PC-9 (cell line): Measurements from ENCODE around the gene MSI2. TPM values are rescaled to one million over a fixed set of nuclear protein-coding genes. Genes with fewer than 3 reads are reported as not detected.

ENCODE experiments used
- BruUV-seq: library from RNA; stranded (reverse); fragments of 400-500 nt; replicated peaks from 2 replicates; lab custom pipeline; 2021; lab: Mats Ljungman, UMichigan
- CTCF ChIA-PET: fragments of 300-600 bp; sonication (Branson Sonifier 250); formaldehyde crosslinking; loops from one replicate; lab custom pipeline; 2022; ENCODE audit warnings: antibody characterized with exemption; lab: Charles Lee
- POLR2A ChIA-PET: fragments of 300-600 bp; sonication (Branson Sonifier 250); formaldehyde crosslinking; loops from one replicate; lab custom pipeline; 2022; ENCODE audit warnings: antibody characterized with exemption; ENCODE audit not compliant: unreplicated experiment; lab: Charles Lee
- DNase-seq, 2 experiments: peaks; one replicate each; pipeline versions ENCODE4 v3.0.0 to v3.0.0-alpha.2; 2015 to 2022; ENCODE audit warnings: mixed read lengths in 1 of 2
- H2AFZ ChIP-seq: fragments of 200-600 bp; sonication (generic); 2 replicates; pipeline ENCODE4 v1.8.1; 2017; ENCODE audit warnings: antibody characterized with exemption
- H3F3A ChIP-seq: fragments of 200-600 bp; sonication (generic); 2 replicates; pipeline ENCODE4 v1.8.1; 2017; ENCODE audit warnings: antibody characterized with exemption, mild to moderate bottlenecking, low read depth; ENCODE audit not compliant: insufficient read depth
- H3K27ac ChIP-seq: fragments of 200-600 bp; sonication (generic); 2 replicates; pipeline ENCODE4 v1.6.1; 2016; ENCODE audit warnings: mixed run types
- H3K27me3 ChIP-seq: fragments of 200-600 bp; sonication (generic); 2 replicates; pipeline ENCODE4 v1.6.1; 2016; ENCODE audit warnings: low read depth, mixed run types; ENCODE audit not compliant: insufficient read depth
- H3K36me3 ChIP-seq: fragments of 200-600 bp; sonication (generic); 2 replicates; pipeline ENCODE4 v1.6.1; 2016; ENCODE audit warnings: low read depth, mixed run types
- H3K4me1 ChIP-seq: fragments of 200-600 bp; sonication (generic); replicated peaks from 2 replicates; pipeline ENCODE4 v1.6.1; 2016; ENCODE audit warnings: mixed run types; ENCODE audit not compliant: insufficient read depth
- H3K4me2 ChIP-seq: fragments of 200-600 bp; sonication (generic); 2 replicates; pipeline ENCODE4 v1.6.1; 2017; ENCODE audit warnings: mixed run types
- H3K4me3 ChIP-seq: fragments of 200-600 bp; sonication (generic); 2 replicates; pipeline ENCODE4 v1.6.1; 2016; ENCODE audit warnings: mixed run types
- H3K79me2 ChIP-seq: fragments of 200-600 bp; sonication (generic); 2 replicates; pipeline ENCODE4 v1.6.1; 2017; ENCODE audit warnings: low read depth, mixed run types
- H3K9me2 ChIP-seq: fragments of 200-600 bp; sonication (generic); 2 replicates; pipeline ENCODE4 v1.8.1; 2017; ENCODE audit warnings: mild to moderate bottlenecking; ENCODE audit not compliant: insufficient read depth
- H3K9me3 ChIP-seq: fragments of 200-600 bp; sonication (generic); 2 replicates; pipeline ENCODE4 v1.8.1; 2016; ENCODE audit warnings: low read depth; ENCODE audit not compliant: insufficient read depth
- H4K20me1 ChIP-seq: fragments of 200-600 bp; sonication (generic); 2 replicates; pipeline ENCODE4 v1.8.1; 2017; ENCODE audit not compliant: insufficient read depth
- CTCF ChIP-seq: fragments of 200-600 bp; sonication (generic); conservative IDR thresholded peaks from 2 replicates; pipeline ENCODE4 v1.6.1; 2017; ENCODE audit warnings: mixed run types, antibody characterized with exemption, mild to moderate bottlenecking, moderate library complexity
- EZH2 ChIP-seq: fragments of 200-600 bp; sonication (generic); IDR thresholded peaks from 2 replicates; pipeline ENCODE4 v1.8.0; 2017; ENCODE audit warnings: antibody characterized with exemption, low read depth
- intact Hi-C: fragments of 100-400 bp; cut with micrococcal nuclease; formaldehyde crosslinking; loops from one replicate; pipeline ENCODE4 v1.10.0; 2022; ENCODE audit not compliant: unreplicated experiment
- total RNA-seq: library from RNA; stranded (reverse); gene quantifications from 2 replicates; pipeline ENCODE4 v1.2.3, GENCODE V29; 2021

MSI2 gene
- total RNA-seq, 1 experiment from 2014 or later, result 15.7 TPM

GRCh38 chr17:57493625-57494024 is 237.3 kb downstream of the MSI2 start:
- no peaks in the 10 kb centered on the region for H4K20me1 ChIP-seq
- ChIA-PET POLR2A (no interaction called here), CTCF (no interaction called here)
- no peaks in the 10 kb centered on the region for H3K36me3 ChIP-seq
- no peak overlapping the region for H2AFZ ChIP-seq
- H3K4me2 ChIP-seq, result no peak overlapping the region
- no peaks in the 10 kb centered on the region for H3K9me3 ChIP-seq
- peaks cover 35% of the 10 kb centered on the region; the same call in 1 of the 2 replicates for H3K27me3 ChIP-seq
- H3K9me2 ChIP-seq, result no peaks in the 10 kb centered on the region
- H3K4me3 ChIP-seq, result no peak overlapping the region
- no peaks in the 10 kb centered on the region for H3K79me2 ChIP-seq
- intact Hi-C loops, result no loop called here
- no TSS peak for BruUV-seq
- TF ChIP-seq EZH2, result no peak
- TF ChIP-seq CTCF, result no peak
- no peak overlapping the region for H3K27ac ChIP-seq
- no peak for DNase-seq
- no peaks in the 10 kb centered on the region for H3K4me1 ChIP-seq
- no peaks in the 10 kb centered on the region for H3F3A ChIP-seq

DNA sequence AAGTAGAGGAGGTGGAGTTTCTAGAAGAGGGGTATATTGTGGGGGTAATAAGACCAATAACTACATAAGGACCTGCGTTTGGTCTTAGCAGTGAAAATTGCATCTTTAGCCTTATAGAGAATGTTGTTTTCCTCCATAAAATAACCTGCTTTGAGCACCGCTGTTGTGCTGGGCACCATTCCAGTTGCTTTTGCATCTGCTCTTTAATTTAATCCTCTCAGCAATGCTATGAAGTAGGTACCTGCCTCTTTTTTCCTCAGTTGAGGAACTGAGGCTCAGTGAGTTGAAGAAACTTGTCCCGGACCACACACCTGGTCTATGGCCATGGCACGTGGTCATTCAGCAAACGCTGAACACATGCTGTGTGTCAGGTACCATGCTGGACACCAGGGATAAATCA is 238.1 kb downstream of the MSI2 start:
- Histone ChIP-seq H3K79me2 (no peaks in the 10 kb centered on the region), H3K27me3 (peaks cover 31% of the 10 kb centered on the region; the same call in 1 of the 2 replicates), H3K4me2 (no peak overlapping the region), H3K4me1 (no peaks in the 10 kb centered on the region), H3K4me3 (no peak overlapping the region), H3K9me3 (no peaks in the 10 kb centered on the region), H2AFZ (no peak overlapping the region), H3K36me3 (no peaks in the 10 kb centered on the region), H3F3A (no peaks in the 10 kb centered on the region), H3K9me2 (no peaks in the 10 kb centered on the region), H3K27ac (no peak overlapping the region), H4K20me1 (no peaks in the 10 kb centered on the region)
- no peak for DNase-seq
- intact Hi-C loops, result no loop called here
- POLR2A ChIA-PET, result no interaction called here
- BruUV-seq, result no TSS peak
- CTCF ChIA-PET, result no interaction called here
- TF ChIP-seq CTCF (no peak), EZH2 (no peak)

GRCh38 chr17:57495771-57496170 is 239.4 kb downstream of the MSI2 start:
- no TSS peak for BruUV-seq
- Histone ChIP-seq H3K4me3 (no peak overlapping the region), H3K4me2 (no peak overlapping the region), H3K9me2 (no peaks in the 10 kb centered on the region), H3K36me3 (no peaks in the 10 kb centered on the region), H3K4me1 (no peaks in the 10 kb centered on the region), H3K27me3 (peaks cover 36% of the 10 kb centered on the region; the same call in 1 of the 2 replicates), H3K27ac (no peak overlapping the region), H2AFZ (no peak overlapping the region), H4K20me1 (no peaks in the 10 kb centered on the region), H3K79me2 (no peaks in the 10 kb centered on the region), H3F3A (no peaks in the 10 kb centered on the region), H3K9me3 (no peaks in the 10 kb centered on the region)
- ChIA-PET CTCF (no interaction called here), POLR2A (interaction anchor here (0.6 kb wide), 1 partner anchor 82 kb away, joined by 3 read pairs; no protein-coding TSS in a partner anchor)
- no peak for DNase-seq
- no peak for TF ChIP-seq CTCF
- TF ChIP-seq EZH2, result no peak
- intact Hi-C loops, result no loop called here
